ENCODE measurements around the gene FAM234B. TPM values are rescaled to one million over a fixed set of nuclear protein-coding genes. Genes with fewer than 3 reads are reported as not detected.

Gene FAM234B
- polyA plus RNA-seq, 1 of the 3 experiments (the other 2 are of a cell fraction) = 3.7 TPM

GRCh38 chr12:13061377-13061776 is 17.2 kb downstream of the FAM234B start:
- no peaks in the 10 kb centered on the region for H3K4me1 ChIP-seq (ENCODE audit: control insufficient read depth in 1 of 2, insufficient read depth in 2 of 2, low read depth in 1 of 2, low read length in 1 of 2)
- H3K9ac ChIP-seq = no peak overlapping the region
- H3K36me3 ChIP-seq (replicated peaks in 1 of 2; ENCODE audit: control insufficient read depth in 1 of 2, insufficient read depth in 2 of 2, low read length in 1 of 2) = peaks cover 0 to 12% of the 10 kb centered on the region in 2 experiments
- H2AFZ ChIP-seq (ENCODE audit: low read depth) = no peak overlapping the region
- no peak for DNase-seq
- H3K79me2 ChIP-seq (ENCODE audit: insufficient read depth) = no peaks in the 10 kb centered on the region
- H3K27ac ChIP-seq (ENCODE audit: low read depth in 2 of 2, low read length in 1 of 2) = no peak overlapping the region
- TF ChIP-seq NRF1 (IDR thresholded peaks at IDR 0.05; ENCODE audit: low read depth, low read length) = no peak
- TF ChIP-seq REST (IDR thresholded peaks at IDR 0.05; ENCODE audit: low read depth, low read length) = no peak
- TF ChIP-seq GABPA (IDR thresholded peaks at IDR 0.05; ENCODE audit: low read depth) = no peak
- no peak for TF ChIP-seq ELF1 (IDR thresholded peaks at IDR 0.05)
- no peak for TF ChIP-seq USF2 (IDR thresholded peaks at IDR 0.05; ENCODE audit: borderline replicate concordance, low read depth, low read length)
- no peak for TF ChIP-seq FOSL2 (IDR thresholded peaks at IDR 0.05; ENCODE audit: borderline replicate concordance, low read depth)
- TF ChIP-seq IRF3 (IDR thresholded peaks at IDR 0.05; ENCODE audit: low read depth, low read length) = no peak
- no peak for TF ChIP-seq CTCF (IDR thresholded peaks at IDR 0.05)
- TF ChIP-seq SIN3A (IDR thresholded peaks at IDR 0.05; ENCODE audit: borderline replicate concordance, low read depth, low read length) = no peak
- TF ChIP-seq FOXM1 (IDR thresholded peaks at IDR 0.05; ENCODE audit: low read depth) = no peak
- no peak for TF ChIP-seq RCOR1 (IDR thresholded peaks at IDR 0.05; ENCODE audit: low read length)
- TF ChIP-seq ZBTB33 (IDR thresholded peaks at IDR 0.05; ENCODE audit: borderline replicate concordance, low read depth) = no peak
- TF ChIP-seq PBX3 (IDR thresholded peaks at IDR 0.05) = no peak
- no peak for TF ChIP-seq MXI1 (IDR thresholded peaks at IDR 0.05; ENCODE audit: low read depth, low read length)
- no peak for TF ChIP-seq MAX (IDR thresholded peaks at IDR 0.05; ENCODE audit: low read depth)
- TF ChIP-seq RXRA (IDR thresholded peaks at IDR 0.05; ENCODE audit: borderline replicate concordance, low read depth) = no peak
- whole genome bisulfite sequencing (ENCODE audit: low lambda C conversion rate) = 94% methylated on average over 5 of the region's 5 CpGs
- no peaks in the 10 kb centered on the region for H4K20me1 ChIP-seq (ENCODE audit: insufficient read depth)
- no peaks in the 10 kb centered on the region for H3K27me3 ChIP-seq (ENCODE audit: insufficient read depth)
- H3K4me2 ChIP-seq = no peak overlapping the region
- H3K9me3 ChIP-seq = no peaks in the 10 kb centered on the region
- ChIA-PET POLR2A (no interaction called here), CTCF (interaction anchor here (1.2 kb wide), 1 partner anchor 151 kb away, joined by 4 read pairs; no protein-coding TSS in a partner anchor)
- no peaks in the 10 kb centered on the region for H3F3A ChIP-seq (replicated peaks; ENCODE audit: insufficient read depth)
- H3K4me3 ChIP-seq (ENCODE audit: low read depth in 2 of 2, low read length in 1 of 2) = no peak overlapping the region
- no peaks in the 10 kb centered on the region for H3K9me2 ChIP-seq

Data from SK-N-SH (cell line).